ENCODE data around the gene TMEM63B. TPM values are rescaled to one million over a fixed set of nuclear protein-coding genes. Genes with fewer than 3 reads are reported as not detected.

Gene TMEM63B
- total and polyA plus RNA-seq, 9 of the 15 experiments (the other 6 are each of a cell fraction or from before 2014, with no cell fraction given): 0.14 to 39.4 (median 14.4) TPM

GRCh38 chr6:44203955-44204354, 76.6 kb downstream of the TMEM63B start (continued):
- TF ChIP-seq ETV5 (CRISPR knock-in tag; IDR thresholded peaks at IDR 0.05; ENCODE audit: low read depth) (0 out of 2 replicates have a peak, but pooled peaks have one; percentile 41), CEBPZ (IDR thresholded peaks at IDR 0.05; ENCODE audit: borderline replicate concordance, low read depth, low read length) (no peak), GATA2 (CRISPR knock-in tag; IDR thresholded peaks at IDR 0.05) (peak; percentile 85), CBFA2T3 (IDR thresholded peaks at IDR 0.05) (peak; percentile 51; the same call in 1 of the 2 replicates), CEBPG (CRISPR knock-in tag; IDR thresholded peaks at IDR 0.05) (no peak), CEBPG (tag; conservative IDR thresholded peaks at IDR 0.05 in 1 of 2, IDR thresholded peaks at IDR 0.05 in 1 of 2) (peak in 1 of 2 experiments; percentile 19; a peak in 1 of 4 replicates), ASH1L (IDR thresholded peaks at IDR 0.05; ENCODE audit: borderline replicate concordance, low read depth, partially characterized antibody) (no peak), ADNP (tag; IDR thresholded peaks at IDR 0.05) (peak; percentile 65; the same call in 1 of the 2 replicates), HMBOX1 (IDR thresholded peaks at IDR 0.05) (peak; percentile 80), HMG20A (CRISPR knock-in tag; conservative IDR thresholded peaks at IDR 0.05) (no peak), CBFB (CRISPR knock-in tag; IDR thresholded peaks at IDR 0.05) (no peak), ATF3 (IDR thresholded peaks at IDR 0.05) (peak; percentile 88), ATF3 (CRISPR knock-in tag; conservative IDR thresholded peaks at IDR 0.05) (0 out of 2 replicates have a peak, but pooled peaks have one; percentile 56), ETV1 (tag; conservative IDR thresholded peaks at IDR 0.05; ENCODE audit: low read depth) (0 out of 2 replicates have a peak, but pooled peaks have one; percentile 20), ZNF3 (CRISPR knock-in tag; IDR thresholded peaks at IDR 0.05) (no peak), TFAP4 (CRISPR knock-in tag; IDR thresholded peaks at IDR 0.05; ENCODE audit: borderline replicate concordance) (peak; percentile 70), NKRF (IDR thresholded peaks at IDR 0.05; ENCODE audit: borderline replicate concordance) (no peak), BRCA1 (IDR thresholded peaks at IDR 0.05) (no peak), BRCA1 (CRISPR knock-in tag; IDR thresholded peaks at IDR 0.05) (no peak), FOXJ3 (CRISPR knock-in tag; IDR thresholded peaks at IDR 0.05) (no peak), OTX1 (CRISPR knock-in tag; IDR thresholded peaks at IDR 0.05) (no peak), RBM25 (IDR thresholded peaks at IDR 0.05; ENCODE audit: low read depth, low read length, severe bottlenecking) (no peak)
